GM12878 (cell line): ENCODE data around the gene FARS2. TPM values are rescaled to one million over a fixed set of nuclear protein-coding genes. Genes with fewer than 3 reads are reported as not detected.

Source experiments
- ATAC-seq: fragments of 200-7000 bp; cut with Tn5 transposase; 3 replicates; pipeline ENCODE4 v1.9.1; 2020; ENCODE audit warnings: mild to moderate bottlenecking, moderate library complexity
- BruUV-seq: library from RNA; stranded (reverse); fragments of 400-500 nt; replicated peaks from 2 replicates; lab custom pipeline; 2021; lab: Mats Ljungman, UMichigan
- CTCF ChIA-PET: fragments of 300-600 bp; sonication (Branson Sonifier 250); formaldehyde crosslinking; extraction: SDS; loops from one replicate; lab custom pipeline; 2021; ENCODE audit warnings: inconsistent platforms; lab: Yijun Ruan, JAX
- POLR2A ChIA-PET: fragments of 350-600 bp; formaldehyde crosslinking; extraction: SDS; loops from one replicate; lab custom pipeline; 2021; ENCODE audit warnings: inconsistent platforms; lab: Charles Lee
- RAD21 ChIA-PET: fragments of 300-600 bp; sonication (Branson Sonifier 250); formaldehyde crosslinking; loops from one replicate; lab custom pipeline; 2023; ENCODE audit warnings: antibody characterized with exemption; ENCODE audit not compliant: unreplicated experiment; lab: Charles Lee
- SMC1A ChIA-PET: fragments of 300-600 bp; sonication (Branson Sonifier 250); formaldehyde crosslinking; loops from one replicate; lab custom pipeline; 2023; ENCODE audit not compliant: unreplicated experiment, uncharacterized antibody; lab: Charles Lee
- DNase-seq: peaks from one replicate; pipeline ENCODE4 v3.0.0-alpha.2; 2011; ENCODE audit warnings: low read depth, low spot score
- FAIRE-seq: peaks from 3 replicates; lab custom pipeline; 2011; peaks lifted over from hg19 to GRCh38; lab: Jason Lieb, UNC
- H2AFZ ChIP-seq: 2 replicates; pipeline ENCODE4 v1.6.0; 2011; ENCODE audit warnings: low read depth, low read length, control low read depth; ENCODE audit not compliant: control insufficient read depth
- H3K27ac ChIP-seq: 2 replicates; pipeline ENCODE4 v1.5.1; 2011; ENCODE audit warnings: control low read depth; ENCODE audit not compliant: control insufficient read depth, insufficient read depth
- H3K27me3 ChIP-seq, 2 experiments: replicated peaks in 1 of 2; 2 replicates each; pipeline versions ENCODE4 v1.6.0 to v1.6.1; 2011; ENCODE audit warnings: low read length in 1 of 2; ENCODE audit not compliant: control insufficient read depth in 2 of 2, insufficient read depth in 2 of 2
- H3K36me3 ChIP-seq, 2 experiments: 2 replicates each; pipeline ENCODE4 v1.5.1; 2011; ENCODE audit warnings: low read length in 1 of 2; ENCODE audit not compliant: control insufficient read depth in 2 of 2, insufficient read depth in 2 of 2
- H3K4me1 ChIP-seq: 2 replicates; pipeline ENCODE4 v1.6.1; 2011; ENCODE audit warnings: mild to moderate bottlenecking, low read length, moderate library complexity, mixed read lengths; ENCODE audit not compliant: control insufficient read depth, insufficient read depth
- H3K4me2 ChIP-seq: 2 replicates; pipeline ENCODE4 v1.6.0; 2011; ENCODE audit warnings: control low read depth; ENCODE audit not compliant: control insufficient read depth, insufficient read depth
- H3K4me3 ChIP-seq: fragments of 200-600 bp; sonication (generic); 2 replicates; pipeline ENCODE4 v1.5.1; 2016
- H3K79me2 ChIP-seq: 2 replicates; pipeline ENCODE4 v1.6.0; 2011; ENCODE audit warnings: low read length; ENCODE audit not compliant: control insufficient read depth, insufficient read depth
- H3K9ac ChIP-seq: 2 replicates; pipeline ENCODE4 v1.8.0; 2011; ENCODE audit warnings: low read length, control low read depth, mixed read lengths; ENCODE audit not compliant: control insufficient read depth, insufficient read depth
- H3K9me3 ChIP-seq: replicated peaks from 3 replicates; pipeline ENCODE4 v1.5.1; 2011; ENCODE audit warnings: mild to moderate bottlenecking, low read length; ENCODE audit not compliant: control insufficient read depth, insufficient read depth
- H4K20me1 ChIP-seq: 2 replicates; pipeline ENCODE4 v1.6.0; 2011; ENCODE audit not compliant: control insufficient read depth, insufficient read depth
- CUX1 ChIP-seq: IDR thresholded peaks from 2 replicates; pipeline ENCODE4 v1.6.1; 2012; ENCODE audit warnings: improper control_type of control experiment, low read depth, low read length; ENCODE audit not compliant: insufficient replicate concordance
- PRDM15 ChIP-seq: fragments of 450-650 bp; formaldehyde crosslinking; IDR thresholded peaks from 2 replicates; pipeline ENCODE4 v1.4.0; 2020; ENCODE audit warnings: mild to moderate bottlenecking, moderate library complexity
- WGBS: methylation state at CpG from one replicate; pipeline ENCODE4 v1.1.6; 2016; ENCODE audit warnings: low lambda C conversion rate; ENCODE audit not compliant: insufficient replicate concordance, insufficient coverage; ENCODE audit errors: missing lambda C conversion rate; 5-methylcytosine and 5-hydroxymethylcytosine counted together
- in situ Hi-C: fragments of 300-500 bp; cut with MboI; formaldehyde crosslinking; loops from 9 replicates; pipeline ENCODE4 v1.14.3; 2018; ENCODE audit warnings: mixed read lengths
- intact Hi-C: fragments of 100-400 bp; cut with micrococcal nuclease; formaldehyde crosslinking; loops from one replicate; pipeline ENCODE4 v1.14.2; 2022; ENCODE audit not compliant: unreplicated experiment
- polyA plus RNA-seq, 11 experiments: library from polyadenylated mRNA; depleted of rRNA in 4 of 11; unstranded in 6 of 11; stranded (reverse) in 5 of 11; fragments of >200 nt; fragmentation: Nextera tagmentation in 4 of 11; fragmentation: Illumina TruSeq in 1 of 11; extraction: Ambion mirVana in 4 of 11; extraction: Trizol in 1 of 11; gene quantifications; 1 replicate in 1 of 11; 2 replicates in 10 of 11; pipeline versions ENCODE4 v1.2.1 to v1.2.3, GENCODE V29; 2011 to 2016; ENCODE audit warnings: inconsistent platforms in 2 of 11, missing spikeins in 2 of 11, low read depth in 1 of 11
- total RNA-seq, 4 experiments: library from RNA; depleted of rRNA in 3 of 4; stranded (reverse); fragments of >200 nt in 3 of 4; fragmentation: Illumina TruSeq in 1 of 4; extraction: Trizol in 1 of 4; gene quantifications; 2 replicates each; pipeline versions ENCODE4 v1.2.1 to v1.2.3, GENCODE V29; 2013 to 2021

The FARS2 gene
- total and polyA plus RNA-seq, 10 of the 15 experiments (the other 5 are each of a cell fraction or from before 2014, with no cell fraction given), result 16.8 to 46.7 (median 25.6) TPM

DNA sequence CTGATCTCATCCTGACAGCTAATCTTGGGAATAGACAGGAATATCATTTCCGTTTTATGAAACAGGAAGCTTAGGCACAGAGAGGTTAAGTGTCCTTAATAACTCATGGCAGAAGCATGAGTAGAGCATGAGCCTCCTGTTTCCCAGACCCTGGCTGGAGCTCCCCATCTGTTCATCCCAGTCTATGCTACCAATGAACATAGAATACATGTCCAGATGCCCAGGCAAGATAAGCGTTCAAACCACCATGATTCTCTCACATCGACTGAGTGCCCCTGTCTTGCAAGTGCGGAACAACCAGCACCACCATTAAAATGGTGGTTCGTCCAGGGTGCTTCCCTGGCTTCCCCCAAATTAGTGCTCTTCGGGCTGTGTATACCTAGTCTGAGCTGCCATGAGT, 217.1 kb downstream of the FARS2 start:
- RAD21 ChIA-PET, result no interaction called here
- no peaks in the 10 kb centered on the region for H3K27me3 ChIP-seq
- no peaks in the 10 kb centered on the region for H3K79me2 ChIP-seq
- CTCF ChIA-PET, result no interaction called here
- H2AFZ ChIP-seq, result no peak overlapping the region
- DNase-seq (no peak), ATAC-seq (no peak), FAIRE-seq (no peak)
- POLR2A ChIA-PET, result no interaction called here
- in situ Hi-C loops, result loop anchor here (10.0 kb wide), 1 partner anchor 1066 kb away; no protein-coding TSS in a partner anchor
- TF ChIP-seq CUX1 (no peak), PRDM15 (CRISPR knock-in tag) (no peak)
- BruUV-seq, result no TSS peak
- H4K20me1 ChIP-seq, result no peaks in the 10 kb centered on the region
- no peaks in the 10 kb centered on the region for H3K4me1 ChIP-seq
- no peaks in the 10 kb centered on the region for H3K36me3 ChIP-seq
- H3K27ac ChIP-seq, result no peak overlapping the region
- 87% methylated on average over 6 of the region's 6 CpGs for WGBS
- H3K4me2 ChIP-seq, result no peak overlapping the region
- no peaks in the 10 kb centered on the region for H3K9me3 ChIP-seq
- SMC1A ChIA-PET, result interaction anchor here (1.2 kb wide), 1 partner anchor 240 kb away, joined by 4 read pairs; no protein-coding TSS in a partner anchor
- intact Hi-C loops, result loop anchor here (10.0 kb wide), 1 partner anchor 286 kb away; no protein-coding TSS in a partner anchor
- no peak overlapping the region for H3K9ac ChIP-seq
- no peak overlapping the region for H3K4me3 ChIP-seq
